K562 (cell line): ENCODE results near the gene KIF5A. TPM values are rescaled to one million over a fixed set of nuclear protein-coding genes. Genes with fewer than 3 reads are reported as not detected.

Source experiments
- ARNT ChIP-seq, 2 experiments: fragments of 450-650 bp; IDR thresholded peaks; 2 replicates each; pipeline ENCODE4 v1.6.1; 2016; ENCODE audit warnings: mild to moderate bottlenecking in 1 of 2
- BCOR ChIP-seq: fragments of 450-650 bp; IDR thresholded peaks from 2 replicates; pipeline ENCODE4 v1.6.1; 2016
- CREB1 ChIP-seq, 2 experiments: sonication (generic) in 1 of 2; formaldehyde crosslinking in 1 of 2; IDR thresholded peaks; 2 replicates each; pipeline versions ENCODE4 v1.6.1 to v1.8.0; 2012 to 2022; ENCODE audit warnings: inconsistent platforms in 1 of 2, mild to moderate bottlenecking in 1 of 2, missing genetic modification reagents in 1 of 2, moderate library complexity in 1 of 2
- POLR2G ChIP-seq: fragments of 200-400 bp; formaldehyde crosslinking; IDR thresholded peaks from 2 replicates; pipeline ENCODE4 v1.6.1; 2017; ENCODE audit warnings: low read depth, mild to moderate bottlenecking, antibody characterized with exemption, low read length, moderate library complexity
- ZNF707 ChIP-seq: fragments of 250-450 bp; sonication (Bioruptor Pico); conservative IDR thresholded peaks from 2 replicates; pipeline ENCODE4 v1.8.0; 2022; ENCODE audit warnings: inconsistent platforms, mild to moderate bottlenecking, moderate library complexity
- polyA plus RNA-seq, 8 experiments: library from polyadenylated mRNA; depleted of rRNA in 4 of 8; stranded (reverse) in 5 of 8; unstranded in 3 of 8; fragments of >200 nt; fragmentation: Nextera tagmentation in 2 of 8; fragmentation: Illumina TruSeq in 1 of 8; extraction: Ambion mirVana in 2 of 8; extraction: Trizol in 1 of 8; gene quantifications; 2 replicates each; pipeline versions ENCODE4 v1.2.1 to v1.2.3, GENCODE V29; 2011 to 2014; ENCODE audit warnings: inconsistent platforms in 1 of 8, missing spikeins in 1 of 8
- total RNA-seq, 7 experiments: library from RNA; depleted of rRNA in 6 of 7; stranded (reverse); fragments of >200 nt in 6 of 7; fragmentation: Illumina TruSeq in 2 of 7; extraction: Trizol in 2 of 7; gene quantifications; 2 replicates each; pipeline versions ENCODE4 v1.2.1 to v1.2.3, GENCODE V29; 2011 to 2021; ENCODE audit warnings: low replicate concordance in 1 of 7
- TF ChIP-seq, protein P1 (sequence below): fragments of 150-350 bp; IDR thresholded peaks from 2 replicates; pipeline ENCODE4 v1.6.1; 2014; ENCODE audit warnings: low read depth, mild to moderate bottlenecking, low read length, borderline replicate concordance
- TF ChIP-seq, protein P2 (sequence below): fragments of 450-650 bp; IDR thresholded peaks from 2 replicates; pipeline ENCODE4 v1.6.1; 2016; ENCODE audit warnings: antibody characterized with exemption
- TF ChIP-seq, protein P3 (sequence below): sonication (generic); formaldehyde crosslinking; IDR thresholded peaks from 2 replicates; pipeline ENCODE4 v1.8.0; 2022; ENCODE audit warnings: mild to moderate bottlenecking, missing genetic modification reagents

Gene KIF5A
- total and polyA plus RNA-seq, 9 of the 15 experiments (the other 6 are each of a cell fraction or from before 2014, with no cell fraction given) = 3.4 to 17.7 (median 8.0) TPM

DNA sequence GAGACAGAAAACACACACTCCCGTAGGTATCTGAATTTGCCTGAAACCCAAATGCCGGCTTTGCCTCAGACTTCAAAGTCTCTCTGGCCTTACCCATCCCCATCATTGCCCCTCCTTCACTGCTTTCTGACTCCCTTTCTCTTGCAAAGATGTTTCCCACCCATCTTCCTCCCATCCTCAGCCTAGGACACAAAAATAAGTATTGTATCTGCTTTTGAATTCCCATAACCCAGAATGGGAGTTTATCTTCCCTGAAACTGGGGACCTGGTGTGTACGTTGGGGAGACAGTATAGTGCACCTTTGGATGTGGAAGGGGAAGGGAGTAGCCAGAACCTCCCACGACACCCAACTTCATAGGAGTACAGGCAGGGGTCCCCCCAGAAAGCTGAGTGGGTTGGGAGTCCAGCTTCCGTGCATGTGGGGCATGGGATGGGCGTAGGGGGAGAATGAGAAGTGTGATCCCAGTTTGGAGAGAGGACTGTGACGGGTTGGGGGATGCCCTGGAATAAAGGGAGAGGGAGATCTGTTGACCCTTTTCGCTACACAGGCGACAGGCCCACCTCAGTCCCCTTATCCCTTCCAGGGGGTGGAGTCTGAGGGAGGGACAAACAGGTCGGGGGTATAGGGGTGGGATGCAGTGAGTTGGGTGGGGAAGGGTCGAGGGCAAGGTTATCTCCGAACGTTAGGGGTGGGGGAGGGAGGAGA, 488 bp upstream of the KIF5A start (continued):
- TF ChIP-seq, protein P1, sequence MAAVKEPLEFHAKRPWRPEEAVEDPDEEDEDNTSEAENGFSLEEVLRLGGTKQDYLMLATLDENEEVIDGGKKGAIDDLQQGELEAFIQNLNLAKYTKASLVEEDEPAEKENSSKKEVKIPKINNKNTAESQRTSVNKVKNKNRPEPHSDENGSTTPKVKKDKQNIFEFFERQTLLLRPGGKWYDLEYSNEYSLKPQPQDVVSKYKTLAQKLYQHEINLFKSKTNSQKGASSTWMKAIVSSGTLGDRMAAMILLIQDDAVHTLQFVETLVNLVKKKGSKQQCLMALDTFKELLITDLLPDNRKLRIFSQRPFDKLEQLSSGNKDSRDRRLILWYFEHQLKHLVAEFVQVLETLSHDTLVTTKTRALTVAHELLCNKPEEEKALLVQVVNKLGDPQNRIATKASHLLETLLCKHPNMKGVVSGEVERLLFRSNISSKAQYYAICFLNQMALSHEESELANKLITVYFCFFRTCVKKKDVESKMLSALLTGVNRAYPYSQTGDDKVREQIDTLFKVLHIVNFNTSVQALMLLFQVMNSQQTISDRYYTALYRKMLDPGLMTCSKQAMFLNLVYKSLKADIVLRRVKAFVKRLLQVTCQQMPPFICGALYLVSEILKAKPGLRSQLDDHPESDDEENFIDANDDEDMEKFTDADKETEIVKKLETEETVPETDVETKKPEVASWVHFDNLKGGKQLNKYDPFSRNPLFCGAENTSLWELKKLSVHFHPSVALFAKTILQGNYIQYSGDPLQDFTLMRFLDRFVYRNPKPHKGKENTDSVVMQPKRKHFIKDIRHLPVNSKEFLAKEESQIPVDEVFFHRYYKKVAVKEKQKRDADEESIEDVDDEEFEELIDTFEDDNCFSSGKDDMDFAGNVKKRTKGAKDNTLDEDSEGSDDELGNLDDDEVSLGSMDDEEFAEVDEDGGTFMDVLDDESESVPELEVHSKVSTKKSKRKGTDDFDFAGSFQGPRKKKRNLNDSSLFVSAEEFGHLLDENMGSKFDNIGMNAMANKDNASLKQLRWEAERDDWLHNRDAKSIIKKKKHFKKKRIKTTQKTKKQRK = no peak
- TF ChIP-seq ARNT (IDR thresholded peaks at IDR 0.05) (no peak), CREB1 (IDR thresholded peaks at IDR 0.05) (no peak), CREB1 (CRISPR knock-in tag; IDR thresholded peaks at IDR 0.05) (no peak), POLR2G (no peak), BCOR (no peak), ZNF707 (CRISPR knock-in tag) (no peak)
- TF ChIP-seq, protein P2, sequence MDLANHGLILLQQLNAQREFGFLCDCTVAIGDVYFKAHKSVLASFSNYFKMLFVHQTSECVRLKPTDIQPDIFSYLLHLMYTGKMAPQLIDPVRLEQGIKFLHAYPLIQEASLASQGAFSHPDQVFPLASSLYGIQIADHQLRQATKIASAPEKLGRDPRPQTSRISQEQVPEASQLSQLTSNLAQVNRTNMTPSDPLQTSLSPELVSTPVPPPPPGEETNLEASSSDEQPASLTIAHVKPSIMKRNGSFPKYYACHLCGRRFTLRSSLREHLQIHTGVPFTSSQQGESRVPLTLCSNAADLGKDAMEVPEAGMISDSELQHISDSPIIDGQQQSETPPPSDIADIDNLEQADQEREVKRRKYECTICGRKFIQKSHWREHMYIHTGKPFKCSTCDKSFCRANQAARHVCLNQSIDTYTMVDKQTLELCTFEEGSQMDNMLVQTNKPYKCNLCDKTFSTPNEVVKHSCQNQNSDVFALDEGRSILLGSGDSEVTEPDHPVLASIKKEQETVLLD = no peak
- TF ChIP-seq, protein P3, sequence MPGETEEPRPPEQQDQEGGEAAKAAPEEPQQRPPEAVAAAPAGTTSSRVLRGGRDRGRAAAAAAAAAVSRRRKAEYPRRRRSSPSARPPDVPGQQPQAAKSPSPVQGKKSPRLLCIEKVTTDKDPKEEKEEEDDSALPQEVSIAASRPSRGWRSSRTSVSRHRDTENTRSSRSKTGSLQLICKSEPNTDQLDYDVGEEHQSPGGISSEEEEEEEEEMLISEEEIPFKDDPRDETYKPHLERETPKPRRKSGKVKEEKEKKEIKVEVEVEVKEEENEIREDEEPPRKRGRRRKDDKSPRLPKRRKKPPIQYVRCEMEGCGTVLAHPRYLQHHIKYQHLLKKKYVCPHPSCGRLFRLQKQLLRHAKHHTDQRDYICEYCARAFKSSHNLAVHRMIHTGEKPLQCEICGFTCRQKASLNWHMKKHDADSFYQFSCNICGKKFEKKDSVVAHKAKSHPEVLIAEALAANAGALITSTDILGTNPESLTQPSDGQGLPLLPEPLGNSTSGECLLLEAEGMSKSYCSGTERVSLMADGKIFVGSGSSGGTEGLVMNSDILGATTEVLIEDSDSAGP = no peak
- TF ChIP-seq, all 486 proteins: peak for 3
